Endothelial cell of umbilical vein (primary cell): ENCODE results near the gene CBX3. TPM values are rescaled to one million over a fixed set of nuclear protein-coding genes. Genes with fewer than 3 reads are reported as not detected.

ENCODE experiments used
- BruUV-seq: library from RNA; stranded (reverse); fragments of 400-500 nt; replicated peaks from 2 replicates; lab custom pipeline; 2021; lab: Mats Ljungman, UMichigan
- CTCF ChIA-PET: fragments of 300-600, 350-600 bp; sonication (Branson Sonifier 250); formaldehyde crosslinking; loops from one replicate; lab custom pipeline; 2021; ENCODE audit warnings: antibody characterized with exemption, inconsistent platforms; lab: Charles Lee
- POLR2A ChIA-PET: fragments of 300-600, 350-600 bp; sonication (Branson Sonifier 250); formaldehyde crosslinking; loops from one replicate; lab custom pipeline; 2021; ENCODE audit warnings: antibody characterized with exemption, inconsistent platforms; lab: Charles Lee
- DNase-seq: peaks from one replicate; pipeline ENCODE4 v3.0.0-alpha.2; 2011; ENCODE audit warnings: low read depth, low spot score
- FAIRE-seq: peaks from 2 replicates; lab custom pipeline; 2011; peaks lifted over from hg19 to GRCh38; lab: Jason Lieb, UNC
- H2AFZ ChIP-seq: 2 replicates; pipeline ENCODE4 v1.6.0; 2012; ENCODE audit warnings: low read depth, low read length, control low read depth, inconsistent platforms
- H3K27ac ChIP-seq: 2 replicates; pipeline ENCODE4 v1.5.1; 2011; ENCODE audit warnings: low read depth, mild to moderate bottlenecking, control low read depth, low read length, moderate library complexity; ENCODE audit not compliant: insufficient read depth
- H3K27me3 ChIP-seq, 2 experiments: 2 replicates each; pipeline versions ENCODE4 v1.6.0 to v1.6.1; 2011; ENCODE audit warnings: low read length in 2 of 2, mixed read lengths in 1 of 2; ENCODE audit not compliant: control insufficient read depth in 2 of 2, insufficient read depth in 2 of 2
- H3K36me3 ChIP-seq, 2 experiments: 2 replicates in 1 of 2; 3 replicates in 1 of 2; pipeline ENCODE4 v1.5.1; 2011; ENCODE audit warnings: low read length in 2 of 2, mild to moderate bottlenecking in 1 of 2, moderate library complexity in 1 of 2; ENCODE audit not compliant: control insufficient read depth in 2 of 2, insufficient read depth in 2 of 2; ENCODE audit errors: extremely low read depth in 1 of 2
- H3K4me1 ChIP-seq: 3 replicates; pipeline ENCODE4 v1.5.1; 2011; ENCODE audit warnings: mild to moderate bottlenecking, low read length; ENCODE audit not compliant: control insufficient read depth, insufficient read depth; ENCODE audit errors: extremely low read depth
- H3K4me2 ChIP-seq: 2 replicates; pipeline ENCODE4 v1.6.1; 2011; ENCODE audit warnings: low read length, control low read depth, mixed read lengths; ENCODE audit not compliant: insufficient read depth
- H3K4me3 ChIP-seq, 3 experiments: fragments of 200-600 bp in 1 of 3; sonication (generic), shearing (Covaris generic) in 1 of 3; replicated peaks in 1 of 3; 2 replicates each; pipeline ENCODE4 v1.5.1; 2011 to 2016; ENCODE audit warnings: control low read depth in 3 of 3, low read length in 3 of 3, mild to moderate bottlenecking in 2 of 3, inconsistent platforms in 1 of 3, low read depth in 1 of 3, moderate library complexity in 1 of 3; ENCODE audit not compliant: insufficient read depth in 1 of 3
- H3K79me2 ChIP-seq: 2 replicates; pipeline ENCODE4 v1.6.0; 2012; ENCODE audit warnings: low read length, inconsistent platforms; ENCODE audit not compliant: control insufficient read depth, insufficient read depth
- H3K9ac ChIP-seq: replicated peaks from 2 replicates; pipeline ENCODE3; 2011; ENCODE audit warnings: low read length, control low read depth; ENCODE audit not compliant: insufficient read depth; ENCODE audit errors: extremely low read depth
- H3K9me1 ChIP-seq: replicated peaks from 3 replicates; pipeline ENCODE4 v1.6.0; 2011; ENCODE audit warnings: mild to moderate bottlenecking, low read length; ENCODE audit not compliant: control insufficient read depth, insufficient read depth; ENCODE audit errors: extremely low read depth
- H3K9me3 ChIP-seq: replicated peaks from 2 replicates; pipeline ENCODE4 v1.5.1; 2012; ENCODE audit warnings: low read length, inconsistent platforms; ENCODE audit not compliant: control insufficient read depth, insufficient read depth
- H4K20me1 ChIP-seq: replicated peaks from 2 replicates; pipeline ENCODE3; 2011; ENCODE audit warnings: mild to moderate bottlenecking, low read length; ENCODE audit not compliant: control insufficient read depth, insufficient read depth; ENCODE audit errors: extremely low read depth
- EZH2 ChIP-seq: IDR thresholded peaks from 2 replicates; pipeline ENCODE4 v1.6.1; 2012; ENCODE audit warnings: borderline replicate concordance, low read depth, mild to moderate bottlenecking, moderate library complexity, low read length, inconsistent platforms; ENCODE audit not compliant: severe bottlenecking
- FOS ChIP-seq: IDR thresholded peaks from 2 replicates; pipeline ENCODE4 v1.6.1; 2011; ENCODE audit warnings: mild to moderate bottlenecking, low read length, moderate library complexity, borderline replicate concordance; ENCODE audit not compliant: insufficient read depth
- GATA2 ChIP-seq: IDR thresholded peaks from 2 replicates; pipeline ENCODE4 v1.7.0; 2011; ENCODE audit warnings: low read depth, mild to moderate bottlenecking, moderate library complexity, mixed read lengths, low read length; ENCODE audit not compliant: insufficient read length, insufficient read depth
- JUN ChIP-seq: IDR thresholded peaks from 2 replicates; pipeline ENCODE4 v1.6.1; 2011; ENCODE audit warnings: borderline replicate concordance, low read depth; ENCODE audit not compliant: insufficient read length, insufficient read depth
- MYC ChIP-seq: IDR thresholded peaks from one replicate; pipeline ENCODE4 v1.6.1; 2011; ENCODE audit warnings: mild to moderate bottlenecking, low read depth, low read length
- POLR2A ChIP-seq: IDR thresholded peaks from 2 replicates; pipeline ENCODE4 v1.6.1; 2012; ENCODE audit warnings: low read depth, mild to moderate bottlenecking, control low read depth, low read length
- POLR2AphosphoS5 ChIP-seq: IDR thresholded peaks from 2 replicates; pipeline ENCODE4 v1.6.1; 2012; ENCODE audit warnings: low read depth, mild to moderate bottlenecking, control low read depth, low read length, moderate library complexity; ENCODE audit not compliant: insufficient read depth
- dilution Hi-C: fragments of 300-500 bp; cut with MboI; formaldehyde crosslinking; loops from one replicate; pipeline ENCODE4 v1.15.0; 2019; ENCODE audit warnings: low sequenced_read_pairs; ENCODE audit not compliant: extremely low pct_ligation_motif_present
- intact Hi-C: fragments of 100-400 bp; cut with micrococcal nuclease; formaldehyde crosslinking; loops from one replicate; pipeline ENCODE4 v1.10.0; 2022
- polyA plus RNA-seq, 4 experiments: library from polyadenylated mRNA; depleted of rRNA in 3 of 4; stranded (reverse) in 3 of 4; unstranded in 1 of 4; fragments of >200 nt; gene quantifications; 2 replicates each; pipeline versions ENCODE4 v1.2.1 to v1.2.3, GENCODE V29; 2011 to 2012; ENCODE audit warnings: missing spikeins in 1 of 4
- total RNA-seq: library from RNA; stranded (reverse); gene quantifications from 2 replicates; pipeline ENCODE4 v1.2.3, GENCODE V29; 2021
- TF ChIP-seq, protein P1 (sequence below): IDR thresholded peaks from 2 replicates; pipeline ENCODE4 v1.6.1; 2011; ENCODE audit not compliant: insufficient read depth, insufficient read length
- TF ChIP-seq, protein P2 (sequence below), 2 donors: IDR thresholded peaks; 1 replicate in 1 of 2; 2 replicates in 1 of 2; pipeline ENCODE4 v1.5.1; 2011; ENCODE audit warnings: low read length in 2 of 2, mild to moderate bottlenecking in 2 of 2, moderate library complexity in 2 of 2, control low read depth in 1 of 2, inconsistent platforms in 1 of 2, low read depth in 1 of 2; ENCODE audit not compliant: insufficient read depth in 1 of 2; ENCODE audit errors: extremely low read depth in 1 of 2

Gene CBX3
- total and polyA plus RNA-seq, 2 donors (not counting 3 experiments of a cell fraction or from before 2014, with no cell fraction given), result 47.5 to 200 TPM

- Histone ChIP-seq H3K79me2 (peaks cover 79% of the 10 kb centered on the region), H3K27ac (peak overlapping the region; percentile 92), H3K9me1 (no peaks in the 10 kb centered on the region), H3K4me1 (peaks cover 66% of the 10 kb centered on the region), H3K9me3 (no peaks in the 10 kb centered on the region), H3K36me3 (no peaks in the 10 kb centered on the region), H4K20me1 (no peaks in the 10 kb centered on the region), H3K4me2 (peak overlapping the region; percentile 69), H3K4me3 (peak overlapping the region in 1 of 3 experiments; percentile 46), H3K9ac (peak overlapping the region; percentile 82), H3K27me3 (no peaks in the 10 kb centered on the region), H2AFZ (no peak overlapping the region)
- ChIA-PET POLR2A (interaction anchor here (1.1 to 2.1 kb wide), 5 partner anchors 10 to 43 kb away, joined by 3 to 9 read pairs (median 4); no protein-coding TSS in a partner anchor), CTCF (interaction anchor here (1.0 to 4.1 kb wide), 10 partner anchors 10 to 1023 kb away, joined by 3 to 12 read pairs (median 4); no protein-coding TSS in a partner anchor)
- peak; percentile 96 for FAIRE-seq
- dilution Hi-C loops (no loop called here), intact Hi-C loops (loop anchor here (2.0 to 10.0 kb wide), 4 partner anchors 30 to 1001 kb away; partner anchors contain the start of gene HOXA7)
- DNase-seq, result peak; percentile 95
- TF ChIP-seq MYC (peak; percentile 20), POLR2A (no peak), FOS (peak; percentile 80), JUN (peak; percentile 86), EZH2 (no peak), GATA2 (peak; percentile 89), POLR2AphosphoS5 (peak; percentile 80)
- TF ChIP-seq, protein P1, sequence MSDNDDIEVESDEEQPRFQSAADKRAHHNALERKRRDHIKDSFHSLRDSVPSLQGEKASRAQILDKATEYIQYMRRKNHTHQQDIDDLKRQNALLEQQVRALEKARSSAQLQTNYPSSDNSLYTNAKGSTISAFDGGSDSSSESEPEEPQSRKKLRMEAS, result no peak
- TF ChIP-seq, protein P2, sequence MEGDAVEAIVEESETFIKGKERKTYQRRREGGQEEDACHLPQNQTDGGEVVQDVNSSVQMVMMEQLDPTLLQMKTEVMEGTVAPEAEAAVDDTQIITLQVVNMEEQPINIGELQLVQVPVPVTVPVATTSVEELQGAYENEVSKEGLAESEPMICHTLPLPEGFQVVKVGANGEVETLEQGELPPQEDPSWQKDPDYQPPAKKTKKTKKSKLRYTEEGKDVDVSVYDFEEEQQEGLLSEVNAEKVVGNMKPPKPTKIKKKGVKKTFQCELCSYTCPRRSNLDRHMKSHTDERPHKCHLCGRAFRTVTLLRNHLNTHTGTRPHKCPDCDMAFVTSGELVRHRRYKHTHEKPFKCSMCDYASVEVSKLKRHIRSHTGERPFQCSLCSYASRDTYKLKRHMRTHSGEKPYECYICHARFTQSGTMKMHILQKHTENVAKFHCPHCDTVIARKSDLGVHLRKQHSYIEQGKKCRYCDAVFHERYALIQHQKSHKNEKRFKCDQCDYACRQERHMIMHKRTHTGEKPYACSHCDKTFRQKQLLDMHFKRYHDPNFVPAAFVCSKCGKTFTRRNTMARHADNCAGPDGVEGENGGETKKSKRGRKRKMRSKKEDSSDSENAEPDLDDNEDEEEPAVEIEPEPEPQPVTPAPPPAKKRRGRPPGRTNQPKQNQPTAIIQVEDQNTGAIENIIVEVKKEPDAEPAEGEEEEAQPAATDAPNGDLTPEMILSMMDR (IDR thresholded peaks at IDR 0.05; ENCODE audit: extremely low read depth in 1 of 2, insufficient read depth in 1 of 2, low read depth in 1 of 2, low read length in 2 of 2), result no peak
- BruUV-seq, result TSS peak; percentile 41
Measured at GRCh38 chr7:26156451-26157420, 44.8 kb upstream of the CBX3 start.
